Endothelial cell of umbilical vein (primary cell): ENCODE measurements around the gene ANKRD33. TPM values are rescaled to one million over a fixed set of nuclear protein-coding genes. Genes with fewer than 3 reads are reported as not detected.

Experiments used
- BruUV-seq: library from RNA; stranded (reverse); fragments of 400-500 nt; replicated peaks from 2 replicates; lab custom pipeline; 2021; lab: Mats Ljungman, UMichigan
- CTCF ChIA-PET: fragments of 300-600, 350-600 bp; sonication (Branson Sonifier 250); formaldehyde crosslinking; loops from one replicate; lab custom pipeline; 2021; ENCODE audit warnings: antibody characterized with exemption, inconsistent platforms; lab: Charles Lee
- POLR2A ChIA-PET: fragments of 300-600, 350-600 bp; sonication (Branson Sonifier 250); formaldehyde crosslinking; loops from one replicate; lab custom pipeline; 2021; ENCODE audit warnings: antibody characterized with exemption, inconsistent platforms; lab: Charles Lee
- DNase-seq: peaks from one replicate; pipeline ENCODE4 v3.0.0-alpha.2; 2011; ENCODE audit warnings: low read depth, low spot score
- FAIRE-seq: peaks from 2 replicates; lab custom pipeline; 2011; peaks lifted over from hg19 to GRCh38; lab: Jason Lieb, UNC
- H2AFZ ChIP-seq: 2 replicates; pipeline ENCODE4 v1.6.0; 2012; ENCODE audit warnings: low read depth, low read length, control low read depth, inconsistent platforms
- H3K27ac ChIP-seq: 2 replicates; pipeline ENCODE4 v1.5.1; 2011; ENCODE audit warnings: low read depth, mild to moderate bottlenecking, control low read depth, low read length, moderate library complexity; ENCODE audit not compliant: insufficient read depth
- H3K27me3 ChIP-seq, 2 experiments: 2 replicates each; pipeline versions ENCODE4 v1.6.0 to v1.6.1; 2011; ENCODE audit warnings: low read length in 2 of 2, mixed read lengths in 1 of 2; ENCODE audit not compliant: control insufficient read depth in 2 of 2, insufficient read depth in 2 of 2
- H3K36me3 ChIP-seq, 2 experiments: 2 replicates in 1 of 2; 3 replicates in 1 of 2; pipeline ENCODE4 v1.5.1; 2011; ENCODE audit warnings: low read length in 2 of 2, mild to moderate bottlenecking in 1 of 2, moderate library complexity in 1 of 2; ENCODE audit not compliant: control insufficient read depth in 2 of 2, insufficient read depth in 2 of 2; ENCODE audit errors: extremely low read depth in 1 of 2
- H3K4me1 ChIP-seq: 3 replicates; pipeline ENCODE4 v1.5.1; 2011; ENCODE audit warnings: mild to moderate bottlenecking, low read length; ENCODE audit not compliant: control insufficient read depth, insufficient read depth; ENCODE audit errors: extremely low read depth
- H3K4me2 ChIP-seq: 2 replicates; pipeline ENCODE4 v1.6.1; 2011; ENCODE audit warnings: low read length, control low read depth, mixed read lengths; ENCODE audit not compliant: insufficient read depth
- H3K4me3 ChIP-seq, 3 experiments: fragments of 200-600 bp in 1 of 3; sonication (generic), shearing (Covaris generic) in 1 of 3; replicated peaks in 1 of 3; 2 replicates each; pipeline ENCODE4 v1.5.1; 2011 to 2016; ENCODE audit warnings: control low read depth in 3 of 3, low read length in 3 of 3, mild to moderate bottlenecking in 2 of 3, inconsistent platforms in 1 of 3, low read depth in 1 of 3, moderate library complexity in 1 of 3; ENCODE audit not compliant: insufficient read depth in 1 of 3
- H3K79me2 ChIP-seq: 2 replicates; pipeline ENCODE4 v1.6.0; 2012; ENCODE audit warnings: low read length, inconsistent platforms; ENCODE audit not compliant: control insufficient read depth, insufficient read depth
- H3K9ac ChIP-seq: replicated peaks from 2 replicates; pipeline ENCODE3; 2011; ENCODE audit warnings: low read length, control low read depth; ENCODE audit not compliant: insufficient read depth; ENCODE audit errors: extremely low read depth
- H3K9me1 ChIP-seq: replicated peaks from 3 replicates; pipeline ENCODE4 v1.6.0; 2011; ENCODE audit warnings: mild to moderate bottlenecking, low read length; ENCODE audit not compliant: control insufficient read depth, insufficient read depth; ENCODE audit errors: extremely low read depth
- H3K9me3 ChIP-seq: replicated peaks from 2 replicates; pipeline ENCODE4 v1.5.1; 2012; ENCODE audit warnings: low read length, inconsistent platforms; ENCODE audit not compliant: control insufficient read depth, insufficient read depth
- H4K20me1 ChIP-seq: replicated peaks from 2 replicates; pipeline ENCODE3; 2011; ENCODE audit warnings: mild to moderate bottlenecking, low read length; ENCODE audit not compliant: control insufficient read depth, insufficient read depth; ENCODE audit errors: extremely low read depth
- CTCF ChIP-seq, 2 donors: IDR thresholded peaks; 1 replicate in 1 of 2; 2 replicates in 1 of 2; pipeline ENCODE4 v1.5.1; 2011; ENCODE audit warnings: low read length in 2 of 2, mild to moderate bottlenecking in 2 of 2, moderate library complexity in 2 of 2, control low read depth in 1 of 2, inconsistent platforms in 1 of 2, low read depth in 1 of 2; ENCODE audit not compliant: insufficient read depth in 1 of 2; ENCODE audit errors: extremely low read depth in 1 of 2
- EZH2 ChIP-seq: IDR thresholded peaks from 2 replicates; pipeline ENCODE4 v1.6.1; 2012; ENCODE audit warnings: borderline replicate concordance, low read depth, mild to moderate bottlenecking, moderate library complexity, low read length, inconsistent platforms; ENCODE audit not compliant: severe bottlenecking
- FOS ChIP-seq: IDR thresholded peaks from 2 replicates; pipeline ENCODE4 v1.6.1; 2011; ENCODE audit warnings: mild to moderate bottlenecking, low read length, moderate library complexity, borderline replicate concordance; ENCODE audit not compliant: insufficient read depth
- GATA2 ChIP-seq: IDR thresholded peaks from 2 replicates; pipeline ENCODE4 v1.7.0; 2011; ENCODE audit warnings: low read depth, mild to moderate bottlenecking, moderate library complexity, mixed read lengths, low read length; ENCODE audit not compliant: insufficient read length, insufficient read depth
- JUN ChIP-seq: IDR thresholded peaks from 2 replicates; pipeline ENCODE4 v1.6.1; 2011; ENCODE audit warnings: borderline replicate concordance, low read depth; ENCODE audit not compliant: insufficient read length, insufficient read depth
- MAX ChIP-seq: IDR thresholded peaks from 2 replicates; pipeline ENCODE4 v1.6.1; 2011; ENCODE audit not compliant: insufficient read depth, insufficient read length
- MYC ChIP-seq: IDR thresholded peaks from one replicate; pipeline ENCODE4 v1.6.1; 2011; ENCODE audit warnings: mild to moderate bottlenecking, low read depth, low read length
- POLR2A ChIP-seq: IDR thresholded peaks from 2 replicates; pipeline ENCODE4 v1.6.1; 2012; ENCODE audit warnings: low read depth, mild to moderate bottlenecking, control low read depth, low read length
- POLR2AphosphoS5 ChIP-seq: IDR thresholded peaks from 2 replicates; pipeline ENCODE4 v1.6.1; 2012; ENCODE audit warnings: low read depth, mild to moderate bottlenecking, control low read depth, low read length, moderate library complexity; ENCODE audit not compliant: insufficient read depth
- dilution Hi-C: fragments of 300-500 bp; cut with MboI; formaldehyde crosslinking; loops from one replicate; pipeline ENCODE4 v1.15.0; 2019; ENCODE audit warnings: low sequenced_read_pairs; ENCODE audit not compliant: extremely low pct_ligation_motif_present
- intact Hi-C: fragments of 100-400 bp; cut with micrococcal nuclease; formaldehyde crosslinking; loops from one replicate; pipeline ENCODE4 v1.10.0; 2022
- polyA plus RNA-seq, 4 experiments: library from polyadenylated mRNA; depleted of rRNA in 3 of 4; stranded (reverse) in 3 of 4; unstranded in 1 of 4; fragments of >200 nt; gene quantifications; 2 replicates each; pipeline versions ENCODE4 v1.2.1 to v1.2.3, GENCODE V29; 2011 to 2012; ENCODE audit warnings: missing spikeins in 1 of 4
- total RNA-seq: library from RNA; stranded (reverse); gene quantifications from 2 replicates; pipeline ENCODE4 v1.2.3, GENCODE V29; 2021

Gene ANKRD33
- total and polyA plus RNA-seq, 2 donors (not counting 3 experiments of a cell fraction or from before 2014, with no cell fraction given): 0.80 to 1.2 TPM

GRCh38 chr12:51915951-51916350 lies 28.0 kb downstream of the ANKRD33 start:
- intact Hi-C loops: no loop called here
- H3K9me3 ChIP-seq: no peaks in the 10 kb centered on the region
- TF ChIP-seq JUN (no peak), FOS (no peak), GATA2 (no peak), EZH2 (no peak), MAX (no peak), POLR2AphosphoS5 (no peak), POLR2A (no peak), MYC (no peak), CTCF (IDR thresholded peaks at IDR 0.05; ENCODE audit: extremely low read depth in 1 of 2, insufficient read depth in 1 of 2, low read depth in 1 of 2, low read length in 2 of 2) (no peak)
- peaks cover 33% of the 10 kb centered on the region for H3K4me1 ChIP-seq
- no peak for DNase-seq
- no peak overlapping the region for H3K4me2 ChIP-seq
- no peak overlapping the region for H3K4me3 ChIP-seq
- no peak overlapping the region for H2AFZ ChIP-seq
- no peaks in the 10 kb centered on the region for H3K9me1 ChIP-seq
- peaks cover 66% of the 10 kb centered on the region for H3K79me2 ChIP-seq
- CTCF ChIA-PET: interaction anchor here (1.4 to 12.8 kb wide), 3 partner anchors 7 to 29 kb away, joined by 3 to 393 read pairs (median 157); no protein-coding TSS in a partner anchor
- H3K27ac ChIP-seq: no peak overlapping the region
- no peak overlapping the region for H3K9ac ChIP-seq
- no peak for FAIRE-seq
- H4K20me1 ChIP-seq: no peaks in the 10 kb centered on the region
- no peaks in the 10 kb centered on the region for H3K27me3 ChIP-seq
- dilution Hi-C loops: no loop called here
- BruUV-seq: no TSS peak
- H3K36me3 ChIP-seq: peaks cover 42 to 57% of the 10 kb centered on the region in 2 experiments
- POLR2A ChIA-PET: no interaction called here
